Measurements from ENCODE around the gene FAM151A. TPM values are rescaled to one million over a fixed set of nuclear protein-coding genes. Genes with fewer than 3 reads are reported as not detected.

The FAM151A gene
- total and polyA plus RNA-seq, 2 donors (not counting 3 experiments of a cell fraction or from before 2014, with no cell fraction given): not detected

GRCh38 chr1:54614024-54614423 lies 9.3 kb downstream of the FAM151A start:
- Histone ChIP-seq H3K27ac (ENCODE audit: insufficient read depth, low read depth, low read length) (no peak overlapping the region), H2AFZ (ENCODE audit: low read depth, low read length) (no peak overlapping the region), H3K9ac (replicated peaks; ENCODE audit: extremely low read depth, insufficient read depth, low read length) (no peak overlapping the region), H3K27me3 (ENCODE audit: control insufficient read depth in 2 of 2, insufficient read depth in 2 of 2, low read length in 2 of 2) (peaks cover 0 to 3% of the 10 kb centered on the region in 2 experiments), H3K9me3 (replicated peaks; ENCODE audit: control insufficient read depth, insufficient read depth, low read length) (no peaks in the 10 kb centered on the region), H3K4me3 (replicated peaks in 1 of 3; ENCODE audit: insufficient read depth in 1 of 3, low read depth in 1 of 3, low read length in 3 of 3) (no peak overlapping the region), H3K36me3 (ENCODE audit: control insufficient read depth in 2 of 2, extremely low read depth in 1 of 2, insufficient read depth in 2 of 2, low read length in 2 of 2) (no peaks in the 10 kb centered on the region), H3K79me2 (ENCODE audit: control insufficient read depth, insufficient read depth, low read length) (no peaks in the 10 kb centered on the region), H3K4me1 (ENCODE audit: control insufficient read depth, extremely low read depth, insufficient read depth, low read length) (no peaks in the 10 kb centered on the region), H3K9me1 (replicated peaks; ENCODE audit: control insufficient read depth, extremely low read depth, insufficient read depth, low read length) (no peaks in the 10 kb centered on the region), H3K4me2 (ENCODE audit: insufficient read depth, low read length) (no peak overlapping the region), H4K20me1 (replicated peaks; ENCODE audit: control insufficient read depth, extremely low read depth, insufficient read depth, low read length) (no peaks in the 10 kb centered on the region)
- BruUV-seq (replicated peaks): no TSS peak
- FAIRE-seq: no peak
- TF ChIP-seq GATA2 (IDR thresholded peaks at IDR 0.05; ENCODE audit: insufficient read depth, insufficient read length, low read depth, low read length) (no peak), FOS (IDR thresholded peaks at IDR 0.05; ENCODE audit: borderline replicate concordance, insufficient read depth, low read length) (no peak), POLR2A (IDR thresholded peaks at IDR 0.05; ENCODE audit: low read depth, low read length) (no peak), CTCF (IDR thresholded peaks at IDR 0.05; ENCODE audit: extremely low read depth in 1 of 2, insufficient read depth in 1 of 2, low read depth in 1 of 2, low read length in 2 of 2) (no peak), POLR2AphosphoS5 (IDR thresholded peaks at IDR 0.05; ENCODE audit: insufficient read depth, low read depth, low read length) (no peak), MYC (IDR thresholded peaks at IDR 0.05; ENCODE audit: low read depth, low read length) (no peak), MAX (IDR thresholded peaks at IDR 0.05; ENCODE audit: insufficient read depth, insufficient read length) (no peak), EZH2 (IDR thresholded peaks at IDR 0.05; ENCODE audit: borderline replicate concordance, low read depth, low read length, severe bottlenecking) (no peak), JUN (IDR thresholded peaks at IDR 0.05; ENCODE audit: borderline replicate concordance, insufficient read depth, insufficient read length, low read depth) (no peak)
- ChIA-PET CTCF (no interaction called here), POLR2A (no interaction called here)
- intact Hi-C loops (cut with micrococcal nuclease): no loop called here
- DNase-seq (ENCODE audit: low read depth, low spot score): no peak
- dilution Hi-C loops (cut with MboI; ENCODE audit: extremely low pct_ligation_motif_present, low sequenced_read_pairs): no loop called here

All from endothelial cell of umbilical vein (primary cell).